ENCODE data around the gene PDZRN4.

- TF ChIP-seq POU6F1 (CRISPR knock-in tag; IDR thresholded peaks at IDR 0.05; ENCODE audit: borderline replicate concordance, low read depth) = no peak
- TF ChIP-seq CSDC2 (CRISPR knock-in tag; IDR thresholded peaks at IDR 0.05) = no peak
- TF ChIP-seq PATZ1 (CRISPR knock-in tag; IDR thresholded peaks at IDR 0.05; ENCODE audit: borderline replicate concordance) = no peak
- no peak for TF ChIP-seq PPARA (CRISPR knock-in tag; IDR thresholded peaks at IDR 0.05; ENCODE audit: borderline replicate concordance)
- TF ChIP-seq TOX (CRISPR knock-in tag; IDR thresholded peaks at IDR 0.05; ENCODE audit: borderline replicate concordance) = no peak
- no peak for TF ChIP-seq GLIS3 (CRISPR knock-in tag; IDR thresholded peaks at IDR 0.05)
- TF ChIP-seq SNAI2 (CRISPR knock-in tag; IDR thresholded peaks at IDR 0.05) = no peak
- no peak for TF ChIP-seq OSR1 (CRISPR knock-in tag; IDR thresholded peaks at IDR 0.05)
- TF ChIP-seq RARB (CRISPR knock-in tag; IDR thresholded peaks at IDR 0.05) = no peak
- no peak for TF ChIP-seq ZFP30 (CRISPR knock-in tag; IDR thresholded peaks at IDR 0.05)
- no peak for TF ChIP-seq TSHZ2 (CRISPR knock-in tag; IDR thresholded peaks at IDR 0.05)
Measured at GRCh38 chr12:41424651-41425050, 236.5 kb downstream of the PDZRN4 start.
